ENCODE data around the gene PAX4.
A peak's percentile ranks its signal among the peaks of the same experiment; 100 is the strongest.

PAX4 gene

DNA sequence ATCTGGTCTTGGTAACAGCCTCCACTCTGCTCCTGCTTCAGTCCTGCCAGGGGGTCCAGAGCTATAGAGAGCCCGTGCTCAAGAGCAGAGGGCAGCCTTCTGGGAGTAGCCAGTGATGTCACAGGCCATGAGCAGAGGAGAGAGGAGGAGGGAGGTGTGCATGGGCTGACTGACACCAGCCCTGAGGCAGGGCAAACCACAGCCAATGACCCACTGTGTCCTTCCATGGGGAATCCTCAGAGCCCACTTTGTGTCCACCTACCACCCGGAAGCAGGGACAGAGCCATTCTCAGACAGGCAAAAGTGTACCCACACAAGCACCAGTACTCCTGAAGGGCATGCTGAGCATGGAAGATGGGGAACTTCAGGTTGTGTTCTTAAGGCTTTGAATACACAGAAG is at the start of gene PAX4:
PAX4 (minus strand) TSS at position 101 of the 400 bp plus-strand sequence. CDS start 2,214 bp downstream, outside the sequence.
- DNase-seq (ENCODE audit: low spot score) = no peak

DNA sequence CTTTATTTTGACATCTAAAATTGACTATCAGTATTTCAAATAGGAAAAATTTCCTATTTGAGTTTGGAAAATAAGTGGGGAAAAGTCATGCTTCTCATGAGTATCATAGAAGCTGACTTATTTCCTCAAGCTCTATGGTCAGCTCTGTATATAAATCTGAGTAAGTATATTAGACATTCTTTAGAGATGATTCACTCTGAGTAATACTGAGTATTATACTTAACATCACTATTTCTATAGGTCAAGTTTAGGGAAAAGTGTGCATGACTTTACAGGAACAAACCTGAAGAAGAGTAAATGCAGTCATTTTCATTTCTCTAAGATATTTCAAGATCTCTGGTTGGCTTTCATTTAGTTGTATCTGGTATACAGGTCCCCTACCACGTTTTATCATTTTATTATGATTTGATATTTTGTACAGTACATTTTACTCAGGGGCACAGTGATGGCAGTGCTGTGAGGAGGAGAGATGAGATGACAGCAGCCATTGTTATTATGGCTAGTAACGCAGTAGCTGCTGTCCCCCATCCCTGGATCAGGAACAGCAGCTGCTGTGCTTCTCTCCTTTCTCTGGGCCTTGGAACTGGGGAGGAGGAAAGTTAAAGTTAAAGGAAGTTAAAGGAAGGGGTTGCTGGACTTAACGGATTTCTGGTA is 49.2 kb upstream of the PAX4 start:
- DNase-seq (ENCODE audit: low spot score) = peak; percentile 97

- DNase-seq (ENCODE audit: low spot score) = no peak
Observed at GRCh38 chr7:127666602-127667001, 48.7 kb upstream of the PAX4 start.

DNA sequence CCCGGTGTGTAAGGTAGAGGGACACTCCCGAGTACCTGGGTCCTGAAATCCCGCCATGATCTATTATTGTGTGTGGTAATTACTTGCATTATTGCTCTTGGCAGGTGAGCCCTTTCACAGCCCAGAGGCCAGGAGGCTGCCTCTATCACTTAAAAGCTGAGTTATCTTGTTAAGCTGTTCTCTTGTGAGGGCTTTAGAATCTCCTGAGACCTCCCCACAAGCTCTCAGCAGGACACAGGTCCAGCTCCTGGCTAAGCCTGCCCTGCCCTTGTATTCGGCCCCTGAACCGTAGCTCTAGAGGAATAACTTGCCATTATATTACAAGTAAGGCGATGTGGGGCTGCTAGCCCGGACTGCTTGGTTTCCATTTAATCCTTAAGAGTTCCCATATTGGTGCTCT is 48.0 kb upstream of the PAX4 start:
- no peak for DNase-seq (ENCODE audit: low spot score)

DNA sequence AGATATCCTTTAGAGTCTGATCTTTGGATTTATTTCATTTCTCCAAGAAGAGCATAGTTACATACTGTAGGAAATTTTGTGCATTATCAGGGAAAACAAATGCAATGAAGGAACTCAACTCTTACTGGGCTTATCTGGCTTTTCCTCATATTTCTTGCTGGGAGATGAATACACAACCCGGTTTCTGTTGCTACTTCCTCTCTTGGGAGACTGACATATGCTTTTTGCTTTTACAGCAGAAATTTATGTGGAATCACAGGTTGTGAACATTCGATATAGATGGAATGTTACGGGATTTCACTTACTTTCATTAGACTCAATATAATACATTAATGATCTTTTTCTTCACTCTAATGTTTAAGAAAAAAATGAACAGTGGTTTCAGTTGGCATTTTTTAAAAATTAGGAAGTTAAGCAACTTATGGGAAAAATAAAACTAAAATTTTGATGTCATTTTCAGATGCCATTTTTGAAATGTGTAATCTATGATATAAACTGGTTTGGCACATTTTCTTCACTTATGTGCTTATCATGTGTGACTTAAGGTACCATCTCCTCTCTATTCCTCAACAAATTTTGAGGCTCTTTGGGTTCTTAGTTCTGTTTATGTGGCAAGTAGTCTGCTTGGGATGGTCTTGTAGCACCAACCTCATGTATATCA is 41.2 kb upstream of the PAX4 start:
- DNase-seq (ENCODE audit: low spot score) = no peak

DNA sequence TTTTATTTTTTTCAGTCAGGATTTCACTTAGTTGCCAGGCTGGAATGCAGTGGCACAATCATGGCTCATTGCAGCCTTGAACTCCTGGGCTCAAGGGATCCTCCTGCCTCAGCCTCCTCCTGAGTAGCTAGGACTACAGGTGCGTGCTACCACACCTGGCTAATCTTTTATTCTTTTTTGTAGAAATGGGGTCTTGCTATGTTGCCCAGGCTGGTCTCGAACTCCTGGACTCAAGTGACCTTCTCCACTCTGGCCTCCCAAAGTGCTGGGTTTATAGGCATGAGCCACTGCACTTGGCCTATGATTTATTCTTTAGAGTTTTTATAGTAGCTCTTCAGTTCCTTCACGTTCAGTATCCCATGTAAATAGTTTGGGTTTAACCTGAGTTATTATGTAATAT is 39.6 kb upstream of the PAX4 start:
- no peak for DNase-seq (ENCODE audit: low spot score)

DNA sequence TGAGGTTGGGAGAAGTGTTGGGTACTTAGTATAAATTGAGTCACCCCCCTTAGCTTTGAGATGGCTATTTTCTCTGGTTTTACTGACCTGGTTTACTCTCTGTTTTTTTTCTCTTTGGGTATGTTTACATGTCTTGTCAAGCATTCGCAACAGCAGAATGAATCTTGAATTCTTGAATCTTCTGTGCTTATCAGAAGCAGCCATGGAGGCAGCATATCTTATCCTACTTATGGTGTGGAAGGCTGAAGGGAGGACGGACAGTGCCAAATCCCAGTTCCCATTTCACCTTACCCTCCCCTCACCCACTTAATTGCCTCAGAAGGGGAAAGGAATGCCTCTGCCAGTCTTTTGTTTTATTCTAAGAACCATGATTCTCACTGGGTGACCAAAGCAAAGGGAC is 37.8 kb upstream of the PAX4 start:
- no peak for DNase-seq (ENCODE audit: low spot score)

- DNase-seq (ENCODE audit: low spot score) = no peak
Observed at GRCh38 chr7:127654404-127655394, 36.8 kb upstream of the PAX4 start.

DNA sequence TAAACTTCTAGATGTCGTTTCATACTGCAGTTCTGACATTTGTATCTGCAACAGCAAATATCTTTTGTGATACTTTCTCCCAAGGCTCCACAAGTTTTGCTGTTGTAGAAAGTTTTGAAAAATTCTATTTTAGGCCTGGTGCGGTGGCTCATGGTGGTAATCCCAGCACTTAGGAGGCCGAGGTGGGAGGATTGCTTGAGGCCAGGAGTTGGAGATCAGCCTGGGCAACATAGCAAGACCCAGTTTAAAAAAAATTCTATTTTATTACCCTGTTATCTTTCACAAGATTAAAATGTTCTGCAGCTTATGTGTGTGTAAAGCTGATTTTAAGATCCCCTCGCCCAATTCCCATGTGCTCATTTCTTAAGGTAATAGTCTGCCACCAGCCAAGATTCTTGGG is 35.5 kb upstream of the PAX4 start:
- DNase-seq (ENCODE audit: low spot score) = no peak

- DNase-seq (ENCODE audit: low spot score) = no peak
Observed at GRCh38 chr7:127652333-127653248, 34.6 kb upstream of the PAX4 start.

DNA sequence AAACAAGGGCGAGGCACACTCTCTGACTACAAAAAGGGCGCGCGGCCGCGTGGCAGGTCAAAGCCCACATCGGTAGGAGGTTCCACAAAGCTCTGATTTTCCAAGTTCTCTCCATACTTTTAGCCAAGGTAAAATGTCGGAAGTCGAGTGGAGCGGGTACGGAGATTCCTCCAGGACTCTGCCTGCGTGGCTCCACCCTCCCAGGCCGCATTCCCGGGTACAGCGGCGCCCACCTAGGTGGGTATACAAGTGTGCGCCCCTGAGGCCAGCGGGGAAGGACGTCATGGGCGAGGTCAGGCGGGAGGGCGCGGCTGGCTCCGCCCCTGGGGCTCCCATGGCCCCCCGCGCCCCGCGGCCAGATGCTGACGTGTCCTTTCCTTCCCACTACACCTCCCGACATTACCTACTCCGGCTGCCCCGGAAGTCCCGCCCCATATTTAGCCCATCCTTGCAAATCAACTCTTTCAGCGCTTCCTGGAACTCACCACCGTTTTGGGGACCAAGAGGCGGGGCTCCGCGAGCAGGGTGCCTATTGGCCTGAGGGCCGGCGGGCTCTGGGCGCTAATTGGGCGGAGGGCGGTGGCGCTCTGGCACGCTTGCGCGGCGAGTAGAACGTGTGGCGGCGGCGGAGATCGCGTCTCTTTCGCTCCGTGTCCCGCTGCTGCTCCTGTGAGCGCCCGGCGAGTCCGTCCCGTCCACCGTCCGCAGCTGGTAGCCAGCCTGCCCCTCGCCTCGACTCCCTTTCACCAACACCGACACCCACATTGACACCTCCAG is 33.8 kb upstream of the PAX4 start, which contains the start of gene SND1:
SND1 (plus strand) TSS at position 639 of the 777 bp plus-strand sequence. CDS start 180 bp downstream, outside the sequence.
- DNase-seq (ENCODE audit: low spot score) = peak; percentile 99

- DNase-seq (ENCODE audit: low spot score) = peak; percentile 44
Observed at GRCh38 chr7:127650847-127651555, 33.1 kb upstream of the PAX4 start.

- no peak for DNase-seq (ENCODE audit: low spot score)
Observed at GRCh38 chr7:127648986-127649385, 31.0 kb upstream of the PAX4 start.

- no peak for DNase-seq (ENCODE audit: low spot score)
Observed at GRCh38 chr7:127647636-127648035, 29.7 kb upstream of the PAX4 start.

GRCh38 chr7:127644484-127644883 is 26.5 kb upstream of the PAX4 start:
- DNase-seq (ENCODE audit: low spot score) = no peak

GRCh38 chr7:127638197-127638596 is 20.3 kb upstream of the PAX4 start:
- DNase-seq (ENCODE audit: low spot score) = no peak

DNA sequence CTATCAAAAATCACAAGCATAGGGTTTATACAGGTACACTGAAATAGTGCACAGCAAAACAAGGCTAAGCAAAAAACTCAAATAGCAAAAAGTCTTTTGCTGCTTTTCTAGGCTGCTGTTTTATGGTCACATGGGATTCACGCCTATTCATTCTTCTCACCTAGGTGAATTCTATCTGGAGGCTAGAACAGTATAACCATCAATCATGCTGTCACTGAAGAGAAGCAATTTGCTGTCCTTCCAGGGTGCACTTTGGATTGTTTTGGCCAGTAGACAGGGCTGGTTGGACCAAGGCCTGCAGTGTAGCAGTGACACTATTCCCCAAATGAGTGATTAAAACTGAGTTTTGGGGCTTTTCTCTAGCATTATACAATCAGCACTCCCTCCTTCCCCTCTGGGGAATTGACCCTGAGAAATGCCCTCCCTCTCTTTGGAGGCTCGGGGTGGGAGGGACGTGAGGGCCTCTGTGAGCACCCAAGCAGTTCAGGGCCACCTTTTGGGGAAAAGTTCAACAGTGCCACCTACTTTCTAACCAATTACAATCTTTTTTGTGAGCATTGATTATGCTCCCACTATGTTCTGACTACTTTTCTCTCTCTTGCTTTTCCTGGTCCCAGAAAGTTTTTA is 17.8 kb upstream of the PAX4 start:
- no peak for DNase-seq (ENCODE audit: low spot score)

DNA sequence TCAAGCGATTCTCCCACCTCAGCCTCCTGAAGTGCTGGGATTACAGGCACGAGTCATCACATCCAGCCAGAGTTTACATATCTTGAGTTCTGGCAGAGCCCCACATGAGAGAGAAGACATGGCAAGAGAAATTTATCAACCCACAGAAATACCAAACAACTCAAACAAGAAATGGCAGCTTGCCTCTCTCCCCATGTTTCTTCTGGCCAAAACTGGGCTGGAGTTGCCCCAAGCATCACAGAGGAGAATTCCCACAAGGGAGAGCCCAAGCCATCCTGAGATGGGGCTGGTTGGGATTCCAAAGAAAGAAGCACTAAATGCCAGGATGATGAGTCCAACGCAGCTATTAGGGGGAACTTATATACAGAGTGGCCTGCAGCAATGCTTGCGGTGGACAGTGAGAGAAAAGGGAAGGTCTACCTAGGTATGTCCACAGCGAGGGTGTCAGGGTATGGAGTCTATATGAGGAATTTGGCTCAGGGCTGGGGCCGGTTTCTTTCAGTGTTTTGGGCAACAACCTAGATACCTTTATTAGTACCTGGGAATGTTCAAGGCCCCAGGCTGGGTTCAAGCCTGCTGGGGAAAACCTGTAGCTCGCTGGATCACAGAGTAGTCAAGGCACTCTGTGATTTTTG is 14.5 kb upstream of the PAX4 start:
- DNase-seq (ENCODE audit: low spot score) = no peak

DNA sequence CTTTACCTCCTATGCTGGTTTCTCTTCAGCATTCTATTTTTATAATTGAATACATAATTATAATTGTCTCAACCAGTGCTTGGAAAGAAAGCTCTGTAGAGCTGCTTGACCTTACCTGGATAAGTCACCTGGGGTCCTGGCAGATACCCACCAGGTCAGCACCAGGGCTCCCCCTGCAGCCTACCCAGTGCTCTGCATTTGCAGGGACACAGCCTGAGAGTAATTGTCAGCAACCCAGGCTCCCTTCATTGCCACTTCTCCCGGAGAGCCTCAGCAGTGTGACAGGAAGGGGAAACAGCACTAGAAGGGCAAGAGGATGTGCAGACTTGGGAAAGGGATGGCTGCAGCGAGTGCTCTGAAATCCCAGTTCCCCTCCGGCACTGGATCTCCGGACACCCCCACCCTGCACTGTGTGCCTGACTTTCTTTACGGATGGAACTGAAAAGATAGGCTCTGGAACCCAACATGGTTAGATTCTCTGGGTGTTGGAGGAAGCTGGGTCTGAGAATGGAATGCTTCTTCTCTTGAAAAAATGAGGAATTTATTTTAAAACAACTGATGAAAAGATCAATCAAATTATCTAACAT is 11.4 kb upstream of the PAX4 start:
- no peak for DNase-seq (ENCODE audit: low spot score)

All from kidney capillary endothelial cell (primary cell).